Stimulated activated CD8-positive, alpha-beta memory T cell treated with anti-CD3 and anti-CD28 coated beads, Interleukin-7, amount 100 ng/mL, for 48 hours (primary cell): Measurements from ENCODE around the gene CBFA2T3.
"Not testable (repeated sequence)": the region's sequence is repeated elsewhere in the genome, so short reads cannot be mapped to it uniquely, and the experiment has no call there.

Source experiments
- DNase-seq, 2 donors: peaks; one replicate each; pipeline ENCODE4 v3.0.0-alpha.2; 2020; ENCODE audit warnings: low read depth in 1 of 2; ENCODE audit errors: extremely low read depth in 1 of 2

Gene CBFA2T3

DNA sequence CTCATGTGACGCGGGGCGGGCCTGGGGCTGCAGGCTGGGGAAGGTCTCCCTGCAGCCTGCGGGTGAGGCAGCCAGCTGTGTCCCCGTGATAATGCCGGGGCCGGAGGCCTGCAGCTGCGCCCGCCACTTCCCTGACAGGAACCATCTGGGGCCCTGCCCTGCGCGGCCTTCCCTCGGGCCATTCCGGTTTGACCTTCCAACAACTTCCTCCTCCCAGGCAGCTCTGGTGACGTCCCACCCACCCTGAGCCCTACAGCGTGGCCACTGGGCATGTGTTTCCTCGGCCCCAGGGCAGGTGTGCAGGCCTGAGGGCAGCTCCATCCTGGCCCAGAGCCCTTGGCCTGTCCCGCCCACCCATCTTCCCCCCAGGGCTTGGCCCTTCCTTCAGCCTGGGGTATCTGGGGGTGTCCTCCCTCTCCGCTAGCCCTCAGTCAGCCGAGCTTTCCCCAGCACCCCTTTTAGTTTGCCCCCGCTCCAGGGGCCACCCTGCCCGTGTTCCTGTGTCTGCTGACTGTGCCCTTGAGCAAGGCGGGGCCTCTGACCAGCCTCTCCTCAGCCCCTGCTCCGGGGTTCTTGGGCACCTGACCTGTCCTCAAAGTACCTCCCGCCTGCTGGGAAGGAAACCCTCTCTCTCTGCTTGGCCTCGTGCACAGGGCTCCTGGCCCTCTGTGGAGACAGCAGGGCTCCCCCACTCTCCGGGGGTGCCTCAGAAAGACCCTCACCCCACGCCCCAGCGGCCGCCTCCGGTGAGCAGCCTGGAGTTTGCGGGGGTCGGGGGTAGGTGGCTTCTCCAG lies at the start of gene CBFA2T3:
CBFA2T3 (minus strand) TSS at position 190 of the 794 bp plus-strand sequence. CDS start 400 bp downstream, outside the sequence.
- no peak for DNase-seq

- peak; percentile 36 to 71 for DNase-seq
Measured at GRCh38 chr16:89026121-89026612, 49.2 kb upstream of the CBFA2T3 start.

GRCh38 chr16:89025636-89026035 lies 48.6 kb upstream of the CBFA2T3 start:
- no peak for DNase-seq

DNA sequence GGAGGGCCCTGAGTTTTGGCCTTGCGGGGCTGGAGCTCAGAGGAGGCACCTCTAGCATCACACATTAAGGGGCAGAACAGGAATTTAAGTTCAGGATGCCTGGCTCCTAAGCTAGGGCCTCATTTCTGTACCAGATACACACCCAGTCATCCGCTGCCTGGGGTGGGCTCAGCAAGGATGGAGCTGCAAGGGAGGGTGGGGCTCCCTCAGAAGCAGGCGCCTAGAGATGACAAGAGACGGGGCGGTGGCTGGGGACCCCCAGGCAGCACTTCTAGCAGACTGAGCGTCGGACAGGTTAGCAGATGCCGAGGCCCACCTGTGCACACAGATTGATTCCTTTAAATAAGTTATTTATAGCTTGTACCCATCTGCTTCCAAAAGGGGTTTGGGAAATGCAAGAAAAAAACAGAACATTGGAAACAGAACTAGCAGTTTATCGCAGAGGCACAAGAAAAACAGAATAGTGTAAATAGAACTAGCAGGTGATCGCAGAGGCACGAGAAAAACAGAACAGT lies 47.6 kb upstream of the CBFA2T3 start:
- DNase-seq, result no peak

GRCh38 chr16:89023621-89024511 lies 46.9 kb upstream of the CBFA2T3 start:
- DNase-seq, result no peak

DNA sequence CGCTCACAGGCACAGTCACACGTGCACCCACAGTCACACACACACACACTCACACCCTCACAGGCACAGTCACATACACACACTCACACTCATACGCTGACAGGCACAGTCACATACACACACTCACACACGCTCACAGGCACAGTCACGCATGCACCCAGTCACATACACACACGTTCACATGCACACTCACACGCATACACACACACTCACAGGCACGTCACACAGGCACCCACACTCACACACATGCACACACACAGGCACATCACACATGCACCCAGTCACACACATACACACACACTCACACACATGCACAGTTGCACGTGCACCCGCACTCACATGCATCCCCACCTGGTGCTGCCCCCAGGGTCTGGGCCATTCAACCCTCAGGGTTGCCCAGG lies 46.1 kb upstream of the CBFA2T3 start:
- DNase-seq, result no peak

- DNase-seq, result no peak
Measured at GRCh38 chr16:89022051-89022836, 45.2 kb upstream of the CBFA2T3 start.

DNA sequence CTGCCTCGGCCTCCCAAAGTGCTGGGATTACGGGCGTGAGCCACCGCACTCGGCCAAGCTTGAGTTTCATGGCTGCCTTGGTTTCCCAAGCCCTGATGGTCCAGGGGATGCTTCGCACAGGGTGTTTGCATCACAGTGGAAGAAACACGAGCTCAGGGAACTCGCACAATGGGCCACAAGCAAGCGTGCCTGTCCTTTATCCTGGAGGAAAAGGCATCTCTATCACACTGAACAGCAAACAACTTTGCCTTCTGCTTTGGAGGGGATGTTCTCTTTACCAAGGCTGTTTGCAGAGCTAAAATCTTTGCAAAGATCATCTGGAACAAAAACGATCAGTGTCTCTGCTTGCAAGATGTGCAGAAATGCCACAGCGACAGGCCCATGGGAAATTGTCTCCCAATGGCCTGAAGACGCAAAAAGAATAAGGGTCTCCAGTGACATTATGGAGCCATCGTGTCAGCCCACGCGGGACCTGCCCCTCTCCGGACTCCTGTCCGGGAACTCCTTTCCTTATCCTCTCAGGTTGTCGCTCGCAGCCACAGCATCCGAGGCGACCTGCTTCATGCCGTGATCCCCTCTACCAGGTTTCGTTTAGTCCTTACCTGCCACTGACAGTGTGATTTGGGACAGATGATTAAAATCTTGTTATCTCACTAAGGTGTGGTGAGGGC lies 44.1 kb upstream of the CBFA2T3 start:
- DNase-seq, result no peak

- DNase-seq, result peak in 1 of 2 donors; percentile 51
Measured at GRCh38 chr16:89020068-89020924, 43.3 kb upstream of the CBFA2T3 start.

DNA sequence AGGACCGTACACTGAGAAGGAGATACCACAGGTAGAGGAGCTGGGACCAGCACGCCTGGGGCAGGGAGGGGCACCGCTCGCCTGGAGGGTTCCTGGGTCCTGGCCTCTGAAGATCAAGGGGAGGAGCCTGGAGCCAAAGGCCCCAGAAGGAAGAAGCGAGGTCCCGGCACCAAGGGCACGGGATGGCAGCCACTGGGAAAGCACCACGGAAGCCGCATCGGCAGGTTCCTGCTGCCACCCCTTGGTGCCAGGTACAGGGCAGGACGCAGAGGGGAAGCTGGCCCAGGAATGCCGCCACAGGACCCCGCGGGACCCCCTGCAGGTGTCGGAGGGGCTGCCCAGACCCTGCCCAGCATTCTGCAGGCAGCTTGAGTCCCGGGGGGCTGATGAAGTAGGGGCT lies 42.5 kb upstream of the CBFA2T3 start:
- no peak for DNase-seq

- no peak for DNase-seq
Measured at GRCh38 chr16:89018282-89019158, 41.5 kb upstream of the CBFA2T3 start.

DNA sequence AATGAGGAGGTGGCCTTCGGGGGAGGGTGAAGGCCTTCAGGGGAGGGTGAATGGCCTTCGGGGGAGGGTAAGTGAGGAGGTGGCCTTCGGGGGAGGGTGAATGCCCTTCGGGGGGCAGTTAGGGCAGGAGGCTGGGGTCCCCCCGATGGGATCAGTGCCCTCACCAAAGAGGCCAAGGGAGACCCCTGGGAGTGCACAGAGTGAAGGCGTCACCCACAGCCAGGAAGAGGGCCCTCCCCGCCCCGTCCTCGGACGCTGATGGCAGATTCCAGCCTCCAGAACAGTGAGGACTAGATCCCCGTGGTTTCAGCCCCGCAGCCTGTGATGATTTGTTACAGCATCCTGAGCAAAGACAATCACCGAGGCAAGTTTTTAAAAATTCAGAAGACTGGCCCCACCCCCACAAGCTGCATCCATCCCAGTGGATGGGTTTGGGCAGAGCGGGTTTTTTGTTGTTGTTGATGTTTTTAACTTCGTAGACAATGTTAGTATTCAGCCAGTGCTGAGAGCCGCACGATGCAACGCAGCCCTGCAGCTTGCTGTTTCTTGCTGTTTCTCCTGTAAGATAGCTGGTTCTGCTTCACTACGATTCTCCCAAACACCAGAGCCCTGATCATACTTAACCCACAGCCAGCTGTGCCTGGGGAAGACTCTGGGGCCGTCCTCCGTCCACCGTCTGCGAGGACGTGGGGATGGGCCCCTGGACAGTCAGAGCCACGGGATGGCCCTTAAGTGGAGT lies 40.7 kb upstream of the CBFA2T3 start:
- DNase-seq, result no peak

- DNase-seq, result not testable (repeated sequence)
Measured at GRCh38 chr16:89016561-89016960, 39.6 kb upstream of the CBFA2T3 start.

GRCh38 chr16:89015271-89015859 lies 38.4 kb upstream of the CBFA2T3 start:
- DNase-seq, result no peak

GRCh38 chr16:89014403-89015230 lies 37.6 kb upstream of the CBFA2T3 start:
- DNase-seq, result no peak

DNA sequence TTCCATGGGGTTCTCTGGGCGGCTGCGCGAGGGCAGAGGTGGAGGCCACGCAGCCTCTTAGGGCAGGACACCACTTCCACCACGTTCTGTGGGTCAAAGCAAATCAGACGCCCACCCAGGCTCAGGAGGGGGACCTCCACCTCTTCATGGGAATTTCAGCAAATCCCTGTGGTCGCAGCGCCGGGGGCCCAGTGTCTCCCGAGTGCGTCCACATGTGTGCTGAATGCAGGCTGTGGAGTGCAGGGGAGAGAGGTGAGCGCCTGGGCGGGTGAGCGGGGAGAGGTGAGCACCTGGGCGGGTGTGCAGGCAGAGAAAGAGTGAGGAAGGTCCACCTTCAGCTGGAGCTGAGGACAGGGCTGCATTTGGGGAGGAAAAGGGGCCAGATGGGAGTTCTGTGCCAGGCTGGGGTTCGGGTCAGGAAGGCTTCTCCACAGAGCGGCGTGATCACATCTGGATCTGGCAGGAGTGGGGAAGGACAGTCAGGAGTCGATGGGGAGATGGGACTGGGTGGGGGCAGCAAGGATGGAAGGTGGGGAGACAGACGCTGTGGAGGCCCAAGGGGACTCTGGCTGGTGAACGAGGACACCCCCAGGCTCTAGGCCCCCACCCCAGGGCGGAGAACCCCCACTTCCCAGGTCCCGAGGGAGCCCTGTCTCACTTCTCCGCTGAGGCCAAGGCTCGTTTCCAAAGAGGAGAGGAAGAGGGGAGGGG lies 36.8 kb upstream of the CBFA2T3 start:
- no peak for DNase-seq
